GM18909 (cell line): ENCODE data around the gene WDR18.

Experiments used
- ATAC-seq: cut with Tn5 transposase; IDR thresholded peaks from one replicate; pipeline ENCODE4 v1.9.1; 2021; ENCODE audit warnings: mild to moderate bottlenecking; ENCODE audit not compliant: unreplicated experiment, poor library complexity

WDR18 gene, protein sequence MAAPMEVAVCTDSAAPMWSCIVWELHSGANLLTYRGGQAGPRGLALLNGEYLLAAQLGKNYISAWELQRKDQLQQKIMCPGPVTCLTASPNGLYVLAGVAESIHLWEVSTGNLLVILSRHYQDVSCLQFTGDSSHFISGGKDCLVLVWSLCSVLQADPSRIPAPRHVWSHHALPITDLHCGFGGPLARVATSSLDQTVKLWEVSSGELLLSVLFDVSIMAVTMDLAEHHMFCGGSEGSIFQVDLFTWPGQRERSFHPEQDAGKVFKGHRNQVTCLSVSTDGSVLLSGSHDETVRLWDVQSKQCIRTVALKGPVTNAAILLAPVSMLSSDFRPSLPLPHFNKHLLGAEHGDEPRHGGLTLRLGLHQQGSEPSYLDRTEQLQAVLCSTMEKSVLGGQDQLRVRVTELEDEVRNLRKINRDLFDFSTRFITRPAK

GRCh38 chr19:984165-984967 lies at the start of gene WDR18:
TSS of gene WDR18 (plus strand) at chr19:984345. CDS start at chr19:984354, 9 bp downstream.
- ATAC-seq: peak; percentile 79

DNA sequence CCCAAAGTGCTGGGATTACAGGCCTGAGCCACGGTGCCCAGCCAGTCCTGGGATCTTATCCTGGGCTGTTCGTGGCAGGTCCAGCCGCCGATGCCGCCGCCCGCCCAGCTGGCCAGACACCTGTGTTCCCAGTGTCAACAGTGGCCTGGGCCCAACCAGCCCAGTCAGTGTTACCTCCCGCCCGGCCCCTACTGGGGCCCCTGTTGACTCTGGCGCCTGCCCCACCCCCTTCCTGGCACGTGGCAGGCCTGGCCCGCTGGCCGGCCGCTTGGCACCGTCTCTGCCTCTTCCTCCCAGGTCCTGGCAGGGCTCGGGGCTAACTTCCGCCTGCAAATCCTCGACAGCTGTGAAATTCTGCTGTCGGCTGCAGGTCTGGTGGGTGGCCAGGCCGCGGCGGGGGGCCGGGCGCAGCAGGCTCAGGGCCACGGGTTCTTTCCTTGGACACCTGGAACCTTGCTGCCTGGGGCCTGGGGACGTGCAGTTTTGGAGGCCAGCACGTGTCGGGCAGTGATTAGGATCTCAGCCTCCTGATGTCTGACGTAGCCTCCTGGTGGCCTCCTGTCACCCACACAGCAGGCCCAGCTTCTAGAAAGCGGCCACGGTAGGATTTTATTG lies 49.2 kb upstream of the WDR18 start:
- ATAC-seq: no peak

- no peak for ATAC-seq
Observed at GRCh38 chr19:936175-936546, 48.0 kb upstream of the WDR18 start.

DNA sequence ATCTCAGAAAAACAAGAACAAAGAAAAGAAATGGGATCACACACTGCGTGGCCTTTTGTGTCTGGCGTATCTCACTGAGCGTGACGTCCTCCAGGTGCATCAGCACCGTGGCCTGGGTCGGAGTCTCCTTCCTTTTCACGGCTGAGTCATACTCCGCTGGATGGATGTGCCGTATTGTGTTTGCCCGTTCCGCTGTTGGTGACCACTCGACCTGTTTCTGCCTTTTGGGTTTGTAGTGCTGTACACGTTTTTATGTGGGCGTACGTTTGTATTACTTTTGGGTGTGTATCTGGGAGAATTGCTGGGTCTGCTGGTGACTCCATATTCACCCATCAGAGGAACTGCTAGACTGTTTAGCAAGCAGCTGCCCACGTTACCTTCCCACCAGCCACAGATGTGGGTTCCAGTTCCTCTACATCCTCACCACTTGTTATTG lies 46.9 kb upstream of the WDR18 start:
- no peak for ATAC-seq

DNA sequence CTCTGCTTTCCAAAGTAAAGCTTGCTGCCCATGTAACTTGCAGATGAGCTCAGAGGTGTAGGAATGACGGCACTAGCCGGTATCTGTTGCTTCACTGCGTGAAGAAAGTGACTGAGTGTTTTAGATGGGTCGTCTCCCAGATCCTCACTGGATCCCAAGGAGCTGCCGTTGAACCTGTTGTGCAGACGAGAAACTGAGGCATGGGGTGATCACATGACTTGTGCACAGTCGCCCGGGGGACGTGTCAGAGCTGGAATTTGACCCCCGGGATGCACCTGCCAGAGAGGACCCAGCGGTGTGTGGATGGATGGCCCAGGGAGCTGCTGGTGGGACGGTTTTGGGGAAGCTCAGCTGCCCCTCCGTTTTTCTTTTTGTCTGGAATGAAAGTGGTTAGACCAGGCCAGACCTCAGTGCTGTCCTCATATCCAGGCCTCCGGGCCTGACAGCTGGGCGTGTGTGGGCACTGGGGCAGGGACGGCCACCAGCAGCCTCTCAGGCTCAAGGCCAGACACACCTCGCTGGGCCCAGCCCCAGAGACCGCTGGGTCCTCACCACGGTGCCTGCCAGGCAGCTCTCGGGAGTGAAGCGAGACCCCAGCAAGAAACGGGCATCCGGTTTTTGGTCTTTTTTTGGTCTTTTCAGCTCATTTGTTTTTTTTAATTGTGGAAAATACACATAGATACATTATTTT lies 45.8 kb upstream of the WDR18 start:
- no peak for ATAC-seq

GRCh38 chr19:939439-939838 lies 44.7 kb upstream of the WDR18 start:
- ATAC-seq: no peak

- ATAC-seq: no peak
Observed at GRCh38 chr19:939922-940321, 44.2 kb upstream of the WDR18 start.

DNA sequence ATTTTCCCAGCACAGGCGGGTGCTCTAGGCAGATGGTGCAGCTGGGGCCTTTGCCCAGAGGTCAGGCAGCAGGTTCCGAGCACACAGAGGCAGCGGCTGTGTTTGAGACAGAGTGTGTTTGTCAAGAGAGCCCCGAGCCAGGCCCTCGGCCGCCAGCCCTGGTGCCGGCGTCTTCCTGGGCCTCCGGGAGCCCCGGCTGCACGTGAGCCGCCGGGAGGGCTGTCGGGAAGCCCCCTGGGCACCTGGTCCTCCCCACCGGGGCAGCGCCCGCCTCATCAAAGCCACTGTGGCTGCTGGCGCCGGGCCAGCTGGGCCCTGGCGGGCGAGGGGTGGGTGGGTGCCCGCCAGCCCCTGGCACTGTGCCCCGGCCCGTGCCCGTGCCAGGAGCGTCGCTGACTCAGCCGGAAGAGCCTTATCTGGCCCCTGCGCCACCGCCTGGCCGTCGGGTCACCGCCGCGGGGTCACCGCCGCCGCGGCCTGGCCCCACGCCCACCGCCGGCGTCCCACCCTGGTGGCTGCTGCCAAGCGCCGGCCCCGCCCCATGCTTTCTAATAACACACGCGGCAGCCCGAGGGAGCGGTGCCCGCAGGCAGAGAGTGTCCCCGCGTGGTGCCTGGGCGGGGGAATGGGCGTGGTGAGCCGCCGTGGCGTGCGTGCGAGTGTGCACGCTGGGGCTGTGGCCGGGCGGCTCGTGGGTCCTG lies 43.4 kb upstream of the WDR18 start:
- ATAC-seq: peak; percentile 54

DNA sequence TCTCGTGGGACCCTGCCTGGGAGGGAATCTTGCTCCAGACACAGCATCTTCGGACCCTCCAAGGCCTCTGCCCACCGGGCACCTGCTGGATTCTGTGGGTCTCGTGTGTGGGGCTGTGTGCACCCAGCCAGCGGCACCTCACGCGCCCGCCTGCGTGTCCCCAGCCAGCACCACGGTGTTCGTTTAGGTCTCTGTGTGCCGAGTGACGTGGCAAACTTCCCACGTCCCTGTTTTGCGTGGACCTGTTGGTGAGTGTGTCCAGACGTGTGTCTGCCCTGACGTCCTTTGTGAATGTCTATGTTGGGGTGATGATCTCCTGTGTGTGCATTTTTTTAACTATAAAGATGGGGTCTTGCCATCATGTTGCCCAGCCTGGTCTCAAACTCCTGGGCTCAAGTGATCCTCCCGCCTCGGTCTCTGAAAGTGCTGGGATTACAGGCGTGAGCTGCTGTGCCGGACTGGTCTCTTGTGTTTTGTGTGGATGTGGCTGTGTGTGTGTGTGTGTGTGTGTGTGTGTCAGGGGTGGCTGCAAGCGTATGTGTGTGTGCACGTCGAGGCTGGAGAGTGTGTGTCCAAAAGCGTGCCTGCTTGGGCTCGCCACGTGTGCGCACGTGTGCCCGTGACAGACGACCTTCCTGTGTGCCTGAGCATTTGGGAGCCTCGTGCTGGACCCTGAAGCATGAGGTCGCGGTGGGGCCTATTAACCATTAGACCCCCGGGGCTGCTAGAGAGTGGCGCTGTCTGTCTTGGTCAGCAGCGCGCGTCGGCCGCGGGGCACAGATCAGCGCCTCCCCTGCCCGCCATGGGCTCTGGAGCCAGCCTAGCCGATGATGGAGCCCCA lies 42.6 kb upstream of the WDR18 start:
- ATAC-seq: no peak

GRCh38 chr19:942133-942645 lies 42.0 kb upstream of the WDR18 start:
- no peak for ATAC-seq

DNA sequence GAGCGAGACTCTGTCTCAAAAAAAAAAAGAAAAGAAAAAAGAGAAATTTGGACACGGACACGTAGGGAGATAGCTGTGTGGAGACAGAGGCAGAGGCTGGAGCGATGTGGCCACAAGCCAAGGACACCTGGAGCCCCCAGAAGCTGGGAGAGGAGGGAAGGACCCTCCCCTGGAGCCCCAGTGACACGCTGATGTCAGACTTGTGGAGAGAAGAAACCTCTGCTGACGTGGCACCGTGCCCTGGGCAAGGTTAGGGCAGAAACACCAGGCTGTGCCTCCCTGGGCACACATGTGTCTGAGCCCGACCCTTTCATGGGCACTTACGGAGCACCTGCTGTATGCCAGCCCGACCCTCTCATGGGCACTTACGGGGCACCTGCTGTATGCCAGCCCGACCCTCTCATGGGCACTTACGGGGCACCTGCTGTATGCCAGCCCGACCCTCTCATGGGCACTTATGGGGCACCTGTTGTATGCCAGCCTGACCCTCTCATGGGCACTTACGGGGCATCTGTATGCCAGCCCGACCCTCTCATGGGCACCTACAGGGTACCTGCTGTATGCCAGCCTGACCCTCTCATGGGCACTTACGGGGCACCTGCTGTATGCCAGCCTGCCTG lies 40.5 kb upstream of the WDR18 start:
- ATAC-seq: no peak

GRCh38 chr19:944171-944567 lies 40.0 kb upstream of the WDR18 start:
- no peak for ATAC-seq

GRCh38 chr19:944663-945241 lies 39.4 kb upstream of the WDR18 start:
- no peak for ATAC-seq

- no peak for ATAC-seq
Observed at GRCh38 chr19:945401-946252, 38.5 kb upstream of the WDR18 start.

GRCh38 chr19:947090-947706 lies 36.9 kb upstream of the WDR18 start:
- ATAC-seq: no peak

DNA sequence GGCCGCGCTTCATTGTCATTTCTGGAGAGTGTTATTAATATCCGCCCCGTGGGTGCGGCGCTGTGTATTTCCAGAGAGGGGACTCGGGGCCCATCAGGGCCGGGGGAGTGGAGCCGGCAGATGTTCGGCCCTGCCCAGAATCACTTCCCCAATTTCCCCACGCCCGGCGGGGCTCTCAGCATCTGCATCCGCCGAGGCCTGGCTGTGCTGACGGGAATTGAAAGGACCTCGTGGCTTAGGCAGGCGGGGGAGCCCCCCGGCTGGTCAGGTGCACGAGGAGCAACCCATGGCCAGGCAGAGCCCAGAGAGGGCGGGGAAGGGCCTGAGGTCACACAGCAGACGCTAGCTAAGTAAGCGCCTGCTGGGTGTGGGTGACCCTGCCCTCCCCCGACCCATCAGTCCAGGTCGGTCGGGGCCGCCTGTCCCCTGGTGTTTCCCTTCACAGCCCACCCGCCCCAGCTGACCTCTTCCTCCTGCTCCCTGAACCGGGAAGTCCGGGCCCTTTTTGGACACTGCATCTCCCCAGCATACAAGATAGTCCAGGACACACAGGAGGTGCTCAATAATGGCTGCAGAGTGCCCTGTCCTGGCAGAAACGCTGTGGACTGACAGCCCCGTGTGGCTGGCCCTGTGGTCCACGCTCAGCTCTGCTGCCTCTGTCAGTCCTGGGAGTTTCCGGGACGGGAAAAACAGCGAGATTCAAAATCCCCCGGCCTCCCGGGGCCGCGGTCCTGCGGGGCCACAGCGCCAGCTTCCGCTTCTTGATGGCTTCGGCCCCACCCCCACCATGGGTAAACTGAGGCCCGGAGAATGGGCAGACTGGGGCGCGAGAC lies 36.2 kb upstream of the WDR18 start:
- ATAC-seq: peak; percentile 66
